Panc1 (cell line): ENCODE measurements around the gene MAP2K5. TPM values are rescaled to one million over a fixed set of nuclear protein-coding genes. Genes with fewer than 3 reads are reported as not detected.

Experiments
- ATAC-seq: fragments of 200-7000 bp; cut with Tn5 transposase; 2 replicates; pipeline ENCODE4 v1.9.1; 2020; ENCODE audit warnings: mild to moderate bottlenecking, moderate library complexity
- BruUV-seq: library from RNA; stranded (reverse); fragments of 400-500 nt; replicated peaks from 2 replicates; lab custom pipeline; 2021; lab: Mats Ljungman, UMichigan
- CTCF ChIA-PET: fragments of 300-600 bp; sonication (Branson Sonifier 250); formaldehyde crosslinking; loops from one replicate; lab custom pipeline; 2022; ENCODE audit warnings: antibody characterized with exemption; lab: Charles Lee
- POLR2A ChIA-PET: fragments of 300-600 bp; sonication (Branson Sonifier 250); formaldehyde crosslinking; loops from one replicate; lab custom pipeline; 2022; ENCODE audit warnings: antibody characterized with exemption; lab: Charles Lee
- DNase-seq: peaks from one replicate; pipeline ENCODE4 v3.0.0-alpha.2; 2010; ENCODE audit warnings: low read depth, low spot score
- H3K27ac ChIP-seq: 2 replicates; pipeline ENCODE4 v1.5.1; 2011; ENCODE audit warnings: mild to moderate bottlenecking, low read length, inconsistent platforms
- H3K27me3 ChIP-seq: fragments of 200-500 bp; sonication (Bioruptor generic); 2 replicates; pipeline ENCODE4 v1.6.0; 2014; ENCODE audit warnings: low read length, inconsistent platforms; ENCODE audit not compliant: control insufficient read depth, insufficient read depth
- H3K36me3 ChIP-seq: fragments of 200-500 bp; sonication (Bioruptor generic); 2 replicates; pipeline ENCODE4 v1.5.1; 2014; ENCODE audit warnings: inconsistent platforms, mild to moderate bottlenecking, low read length, moderate library complexity; ENCODE audit not compliant: control insufficient read depth, insufficient read depth
- H3K4me1 ChIP-seq: 2 replicates; pipeline ENCODE4 v1.5.1; 2011; ENCODE audit warnings: inconsistent platforms, mild to moderate bottlenecking, low read length, moderate library complexity; ENCODE audit not compliant: control insufficient read depth, insufficient read depth
- H3K4me3 ChIP-seq, 2 experiments: 2 replicates each; pipeline ENCODE4 v1.5.1; 2011 to 2012; ENCODE audit warnings: low read depth in 2 of 2, low read length in 2 of 2, mild to moderate bottlenecking in 2 of 2, inconsistent platforms in 1 of 2, moderate library complexity in 1 of 2
- H3K9me3 ChIP-seq: fragments of 200-500 bp; sonication (Bioruptor generic); 2 replicates; pipeline ENCODE4 v1.5.1; 2014; ENCODE audit warnings: low read depth, mild to moderate bottlenecking, inconsistent platforms, low read length, moderate library complexity; ENCODE audit not compliant: control insufficient read depth, insufficient read depth
- CTCF ChIP-seq: fragments of 450-650 bp; IDR thresholded peaks from 2 replicates; pipeline ENCODE4 v1.5.1; 2017; ENCODE audit warnings: mild to moderate bottlenecking
- POLR2AphosphoS5 ChIP-seq: IDR thresholded peaks from 2 replicates; pipeline ENCODE4 v1.6.1; 2012; ENCODE audit warnings: mild to moderate bottlenecking, low read depth, low read length, moderate library complexity
- REST ChIP-seq, 2 experiments: IDR thresholded peaks; 2 replicates each; pipeline ENCODE4 v1.6.1; 2011 to 2012; ENCODE audit warnings: low read depth in 2 of 2, control low read depth in 1 of 2, low read length in 1 of 2, mild to moderate bottlenecking in 1 of 2, moderate library complexity in 1 of 2; ENCODE audit not compliant: insufficient read depth in 1 of 2
- SIN3A ChIP-seq: IDR thresholded peaks from 2 replicates; pipeline ENCODE4 v1.6.1; 2012; ENCODE audit warnings: low read depth, mild to moderate bottlenecking, low read length, moderate library complexity, borderline replicate concordance; ENCODE audit not compliant: insufficient read depth
- TCF7L2 ChIP-seq: IDR thresholded peaks from 2 replicates; pipeline ENCODE4 v1.6.1; 2011; ENCODE audit warnings: mild to moderate bottlenecking, low read depth, low read length, inconsistent platforms
- in situ Hi-C: cut with HindIII; loops from 2 replicates; pipeline ENCODE4 v1.10.0; 2016; ENCODE audit warnings: low sequenced_read_pairs, low pct_unique_long_range_greater_than_20kb
- intact Hi-C: fragments of 100-400 bp; cut with micrococcal nuclease; formaldehyde crosslinking; loops from one replicate; pipeline ENCODE4 v1.10.0; 2022; ENCODE audit not compliant: unreplicated experiment
- total RNA-seq: library from RNA; stranded (reverse); gene quantifications from one replicate; pipeline ENCODE4 v1.2.1, GENCODE V29; 2021; ENCODE audit not compliant: unreplicated experiment

MAP2K5 gene
- total RNA-seq, 1 experiment from 2014 or later = 18.3 TPM

- intact Hi-C loops (no loop called here), in situ Hi-C loops (no loop called here)
- no TSS peak for BruUV-seq
- no peaks in the 10 kb centered on the region for H3K9me3 ChIP-seq
- DNase-seq (no peak), ATAC-seq (no peak)
- no peak overlapping the region for H3K4me3 ChIP-seq
- ChIA-PET CTCF (no interaction called here), POLR2A (no interaction called here)
- no peaks in the 10 kb centered on the region for H3K27me3 ChIP-seq
- no peaks in the 10 kb centered on the region for H3K36me3 ChIP-seq
- no peak for TF ChIP-seq SIN3A
- no peak for TF ChIP-seq CTCF
- no peak for TF ChIP-seq TCF7L2
- TF ChIP-seq POLR2AphosphoS5 = no peak
- no peak overlapping the region for H3K27ac ChIP-seq
- H3K4me1 ChIP-seq = no peaks in the 10 kb centered on the region
These were observed 236.6 kb downstream of the MAP2K5 start for GRCh38 chr15:67778968-67779548.

DNA sequence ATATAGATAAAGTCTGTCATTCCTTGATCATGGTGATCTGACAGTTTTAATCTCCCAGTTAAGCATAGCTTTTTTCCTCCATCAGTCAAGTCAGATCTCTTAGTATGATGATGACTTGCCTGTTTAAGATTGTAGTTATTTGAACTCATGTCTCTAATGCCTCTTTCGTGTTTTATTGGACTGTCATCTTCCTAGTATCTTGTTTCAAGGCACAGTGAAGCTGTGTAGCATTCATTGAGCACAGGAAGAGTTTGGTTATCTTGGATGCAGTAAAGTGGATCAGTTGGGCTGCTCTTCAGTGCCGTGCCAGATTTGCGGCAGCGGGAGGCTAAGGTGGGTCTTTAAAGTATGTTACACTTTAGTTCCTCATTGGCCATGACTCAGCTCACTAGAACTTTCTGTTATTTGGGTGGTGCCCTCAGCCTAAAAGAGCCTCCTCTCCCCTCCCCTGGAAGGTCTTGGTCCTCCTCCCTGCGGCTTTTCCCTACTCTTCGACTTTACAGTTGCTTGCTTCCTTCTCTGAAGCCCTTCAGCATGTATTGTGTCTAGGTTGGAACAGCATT lies 237.1 kb downstream of the MAP2K5 start:
- Histone ChIP-seq H3K4me3 (no peak overlapping the region), H3K4me1 (no peaks in the 10 kb centered on the region), H3K27me3 (no peaks in the 10 kb centered on the region), H3K36me3 (no peaks in the 10 kb centered on the region), H3K27ac (no peak overlapping the region), H3K9me3 (no peaks in the 10 kb centered on the region)
- BruUV-seq = no TSS peak
- intact Hi-C loops (no loop called here), in situ Hi-C loops (no loop called here)
- no peak for DNase-seq
- TF ChIP-seq POLR2AphosphoS5 (no peak), SIN3A (no peak), TCF7L2 (no peak), REST (IDR thresholded peaks at IDR 0.05; ENCODE audit: insufficient read depth in 1 of 2, low read depth in 2 of 2, low read length in 1 of 2) (no peak), CTCF (no peak)
- ChIA-PET CTCF (no interaction called here), POLR2A (no interaction called here)
- no peak for ATAC-seq
